Measurements from ENCODE around the gene FAM200C. TPM values are rescaled to one million over a fixed set of nuclear protein-coding genes. Genes with fewer than 3 reads are reported as not detected.

Gene FAM200C
- total and polyA plus RNA-seq, 9 of the 15 experiments (the other 6 are each of a cell fraction or from before 2014, with no cell fraction given) = 1.3 to 7.0 (median 1.8) TPM

DNA sequence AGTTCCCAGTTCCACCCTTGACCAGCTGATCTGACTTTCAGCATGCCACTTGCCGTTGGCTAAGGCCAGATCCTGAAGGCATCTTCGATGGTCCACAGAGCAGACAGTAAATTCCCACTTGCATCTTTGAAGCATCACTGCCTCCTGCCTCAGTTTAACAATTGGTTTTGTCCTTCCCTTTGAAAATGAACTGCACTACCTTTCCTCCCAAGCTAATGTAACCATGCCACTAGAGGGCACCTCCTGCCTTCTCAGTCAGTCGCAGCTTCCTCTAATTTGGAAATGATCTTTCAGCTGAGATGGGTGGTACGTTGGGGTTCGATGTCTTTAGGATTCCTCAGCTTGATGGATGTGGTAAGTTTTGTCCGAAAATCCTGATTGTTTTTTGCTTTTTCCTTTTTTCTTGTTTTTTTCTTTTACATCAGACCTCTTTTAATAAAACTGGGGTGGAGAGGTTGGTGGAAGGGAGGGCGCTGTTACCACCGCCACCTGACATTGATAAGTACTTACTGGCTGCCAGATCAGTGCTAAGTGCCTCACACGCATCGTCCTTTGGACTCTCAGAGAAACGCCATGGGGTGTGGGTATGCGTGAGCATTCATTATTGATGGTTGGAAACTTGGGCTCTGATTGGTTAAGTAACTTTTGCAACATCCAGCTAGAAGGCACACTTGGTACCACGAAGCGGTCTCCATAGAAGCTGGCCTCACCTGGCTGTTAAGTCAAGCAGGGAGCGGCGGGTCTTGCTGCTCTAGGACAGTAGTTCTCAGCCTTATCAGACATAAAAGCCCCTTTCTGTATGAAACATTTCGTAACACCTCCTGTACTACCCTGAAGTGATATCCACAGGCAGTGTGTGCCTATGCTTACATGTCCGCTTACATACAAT is 38.7 kb upstream of the FAM200C start (continued):
- TF ChIP-seq, protein P1, sequence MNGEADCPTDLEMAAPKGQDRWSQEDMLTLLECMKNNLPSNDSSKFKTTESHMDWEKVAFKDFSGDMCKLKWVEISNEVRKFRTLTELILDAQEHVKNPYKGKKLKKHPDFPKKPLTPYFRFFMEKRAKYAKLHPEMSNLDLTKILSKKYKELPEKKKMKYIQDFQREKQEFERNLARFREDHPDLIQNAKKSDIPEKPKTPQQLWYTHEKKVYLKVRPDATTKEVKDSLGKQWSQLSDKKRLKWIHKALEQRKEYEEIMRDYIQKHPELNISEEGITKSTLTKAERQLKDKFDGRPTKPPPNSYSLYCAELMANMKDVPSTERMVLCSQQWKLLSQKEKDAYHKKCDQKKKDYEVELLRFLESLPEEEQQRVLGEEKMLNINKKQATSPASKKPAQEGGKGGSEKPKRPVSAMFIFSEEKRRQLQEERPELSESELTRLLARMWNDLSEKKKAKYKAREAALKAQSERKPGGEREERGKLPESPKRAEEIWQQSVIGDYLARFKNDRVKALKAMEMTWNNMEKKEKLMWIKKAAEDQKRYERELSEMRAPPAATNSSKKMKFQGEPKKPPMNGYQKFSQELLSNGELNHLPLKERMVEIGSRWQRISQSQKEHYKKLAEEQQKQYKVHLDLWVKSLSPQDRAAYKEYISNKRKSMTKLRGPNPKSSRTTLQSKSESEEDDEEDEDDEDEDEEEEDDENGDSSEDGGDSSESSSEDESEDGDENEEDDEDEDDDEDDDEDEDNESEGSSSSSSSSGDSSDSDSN (IDR thresholded peaks at IDR 0.05; ENCODE audit: borderline replicate concordance in 1 of 2, low read depth in 2 of 2, low read length in 2 of 2) = no peak
- TF ChIP-seq HMG20B (CRISPR knock-in tag; IDR thresholded peaks at IDR 0.05) (no peak), CBX1 (IDR thresholded peaks at IDR 0.05; ENCODE audit: low read depth) (no peak), MAZ (CRISPR knock-in tag; conservative IDR thresholded peaks at IDR 0.05 in 1 of 2, IDR thresholded peaks at IDR 0.05 in 1 of 2) (0 out of 4 replicates have a peak, but pooled peaks of 1 of the 2 experiments have one; percentile 15), SMC3 (conservative IDR thresholded peaks at IDR 0.05; ENCODE audit: insufficient read depth, low read depth, low read length) (0 out of 2 replicates have a peak, but pooled peaks have one; percentile 33)
- TF ChIP-seq, protein P2, sequence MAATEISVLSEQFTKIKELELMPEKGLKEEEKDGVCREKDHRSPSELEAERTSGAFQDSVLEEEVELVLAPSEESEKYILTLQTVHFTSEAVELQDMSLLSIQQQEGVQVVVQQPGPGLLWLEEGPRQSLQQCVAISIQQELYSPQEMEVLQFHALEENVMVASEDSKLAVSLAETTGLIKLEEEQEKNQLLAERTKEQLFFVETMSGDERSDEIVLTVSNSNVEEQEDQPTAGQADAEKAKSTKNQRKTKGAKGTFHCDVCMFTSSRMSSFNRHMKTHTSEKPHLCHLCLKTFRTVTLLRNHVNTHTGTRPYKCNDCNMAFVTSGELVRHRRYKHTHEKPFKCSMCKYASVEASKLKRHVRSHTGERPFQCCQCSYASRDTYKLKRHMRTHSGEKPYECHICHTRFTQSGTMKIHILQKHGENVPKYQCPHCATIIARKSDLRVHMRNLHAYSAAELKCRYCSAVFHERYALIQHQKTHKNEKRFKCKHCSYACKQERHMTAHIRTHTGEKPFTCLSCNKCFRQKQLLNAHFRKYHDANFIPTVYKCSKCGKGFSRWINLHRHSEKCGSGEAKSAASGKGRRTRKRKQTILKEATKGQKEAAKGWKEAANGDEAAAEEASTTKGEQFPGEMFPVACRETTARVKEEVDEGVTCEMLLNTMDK (IDR thresholded peaks at IDR 0.05; ENCODE audit: borderline replicate concordance, insufficient read depth, low read depth, low read length, poor library complexity, severe bottlenecking) = peak; percentile 37
- TF ChIP-seq, protein P3, sequence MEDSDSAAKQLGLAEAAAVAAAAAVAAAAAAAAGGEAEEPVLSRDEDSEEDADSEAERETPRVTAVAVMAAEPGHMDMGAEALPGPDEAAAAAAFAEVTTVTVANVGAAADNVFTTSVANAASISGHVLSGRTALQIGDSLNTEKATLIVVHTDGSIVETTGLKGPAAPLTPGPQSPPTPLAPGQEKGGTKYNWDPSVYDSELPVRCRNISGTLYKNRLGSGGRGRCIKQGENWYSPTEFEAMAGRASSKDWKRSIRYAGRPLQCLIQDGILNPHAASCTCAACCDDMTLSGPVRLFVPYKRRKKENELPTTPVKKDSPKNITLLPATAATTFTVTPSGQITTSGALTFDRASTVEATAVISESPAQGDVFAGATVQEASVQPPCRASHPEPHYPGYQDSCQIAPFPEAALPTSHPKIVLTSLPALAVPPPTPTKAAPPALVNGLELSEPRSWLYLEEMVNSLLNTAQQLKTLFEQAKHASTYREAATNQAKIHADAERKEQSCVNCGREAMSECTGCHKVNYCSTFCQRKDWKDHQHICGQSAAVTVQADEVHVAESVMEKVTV (CRISPR knock-in tag; IDR thresholded peaks at IDR 0.05) = peak; percentile 54
- TF ChIP-seq, protein P4, sequence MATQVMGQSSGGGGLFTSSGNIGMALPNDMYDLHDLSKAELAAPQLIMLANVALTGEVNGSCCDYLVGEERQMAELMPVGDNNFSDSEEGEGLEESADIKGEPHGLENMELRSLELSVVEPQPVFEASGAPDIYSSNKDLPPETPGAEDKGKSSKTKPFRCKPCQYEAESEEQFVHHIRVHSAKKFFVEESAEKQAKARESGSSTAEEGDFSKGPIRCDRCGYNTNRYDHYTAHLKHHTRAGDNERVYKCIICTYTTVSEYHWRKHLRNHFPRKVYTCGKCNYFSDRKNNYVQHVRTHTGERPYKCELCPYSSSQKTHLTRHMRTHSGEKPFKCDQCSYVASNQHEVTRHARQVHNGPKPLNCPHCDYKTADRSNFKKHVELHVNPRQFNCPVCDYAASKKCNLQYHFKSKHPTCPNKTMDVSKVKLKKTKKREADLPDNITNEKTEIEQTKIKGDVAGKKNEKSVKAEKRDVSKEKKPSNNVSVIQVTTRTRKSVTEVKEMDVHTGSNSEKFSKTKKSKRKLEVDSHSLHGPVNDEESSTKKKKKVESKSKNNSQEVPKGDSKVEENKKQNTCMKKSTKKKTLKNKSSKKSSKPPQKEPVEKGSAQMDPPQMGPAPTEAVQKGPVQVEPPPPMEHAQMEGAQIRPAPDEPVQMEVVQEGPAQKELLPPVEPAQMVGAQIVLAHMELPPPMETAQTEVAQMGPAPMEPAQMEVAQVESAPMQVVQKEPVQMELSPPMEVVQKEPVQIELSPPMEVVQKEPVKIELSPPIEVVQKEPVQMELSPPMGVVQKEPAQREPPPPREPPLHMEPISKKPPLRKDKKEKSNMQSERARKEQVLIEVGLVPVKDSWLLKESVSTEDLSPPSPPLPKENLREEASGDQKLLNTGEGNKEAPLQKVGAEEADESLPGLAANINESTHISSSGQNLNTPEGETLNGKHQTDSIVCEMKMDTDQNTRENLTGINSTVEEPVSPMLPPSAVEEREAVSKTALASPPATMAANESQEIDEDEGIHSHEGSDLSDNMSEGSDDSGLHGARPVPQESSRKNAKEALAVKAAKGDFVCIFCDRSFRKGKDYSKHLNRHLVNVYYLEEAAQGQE (IDR thresholded peaks at IDR 0.05; ENCODE audit: borderline replicate concordance) = no peak
- TF ChIP-seq, protein P4 (CRISPR knock-in tag; IDR thresholded peaks at IDR 0.05; ENCODE audit: low read depth) = no peak

Measured in K562 (cell line).